Astrocyte (in vitro differentiated cells and primary cell): ENCODE data around the gene EDA. TPM values are rescaled to one million over a fixed set of nuclear protein-coding genes. Genes with fewer than 3 reads are reported as not detected.

Experiments
- DNase-seq: peaks from one replicate; pipeline ENCODE4 v3.0.0-alpha.2; 2010; ENCODE audit warnings: low read depth
- FAIRE-seq: peaks from 2 replicates; lab custom pipeline; 2011; peaks lifted over from hg19 to GRCh38; lab: Jason Lieb, UNC
- H2AFZ ChIP-seq: 2 replicates; pipeline ENCODE4 v1.6.0; 2012; ENCODE audit warnings: low read depth, low read length, inconsistent platforms
- H3K27ac ChIP-seq: 2 replicates; pipeline ENCODE4 v1.5.1; 2011; ENCODE audit warnings: low read depth, low read length, inconsistent platforms
- H3K27me3 ChIP-seq: 2 replicates; pipeline ENCODE4 v1.6.0; 2011; ENCODE audit warnings: low read length, inconsistent platforms; ENCODE audit not compliant: insufficient read depth
- H3K36me3 ChIP-seq: 2 replicates; pipeline ENCODE4 v1.5.1; 2011; ENCODE audit warnings: low read length, inconsistent platforms; ENCODE audit not compliant: insufficient read depth
- H3K4me1 ChIP-seq: 2 replicates; pipeline ENCODE4 v1.5.1; 2011; ENCODE audit warnings: low read length, inconsistent platforms; ENCODE audit not compliant: insufficient read depth
- H3K4me2 ChIP-seq: 2 replicates; pipeline ENCODE4 v1.6.0; 2012; ENCODE audit warnings: low read length, inconsistent platforms
- H3K4me3 ChIP-seq: 2 replicates; pipeline ENCODE4 v1.5.1; 2011; ENCODE audit warnings: low read depth, mild to moderate bottlenecking, low read length, inconsistent platforms; ENCODE audit not compliant: insufficient read depth
- H3K79me2 ChIP-seq: 2 replicates; pipeline ENCODE4 v1.6.0; 2012; ENCODE audit warnings: mild to moderate bottlenecking, low read length, inconsistent platforms; ENCODE audit not compliant: insufficient read depth
- H3K9ac ChIP-seq: 2 replicates; pipeline ENCODE4 v1.6.0; 2012; ENCODE audit warnings: mild to moderate bottlenecking, low read length, inconsistent platforms
- H3K9me3 ChIP-seq: 2 replicates; pipeline ENCODE4 v1.5.1; 2012; ENCODE audit warnings: low read depth, mild to moderate bottlenecking, low read length, inconsistent platforms; ENCODE audit not compliant: insufficient read depth
- H4K20me1 ChIP-seq: 2 replicates; pipeline ENCODE4 v1.6.0; 2012; ENCODE audit warnings: low read length, inconsistent platforms; ENCODE audit not compliant: insufficient read depth
- H3K27ac Mint-ChIP-seq: one replicate; pipeline ENCODE4 v1.8.0; 2021; ENCODE audit warnings: mild to moderate bottlenecking, mixed read lengths; ENCODE audit not compliant: unreplicated experiment
- H3K27me3 Mint-ChIP-seq: one replicate; pipeline ENCODE4 v1.8.0; 2021; ENCODE audit warnings: low read depth, mixed read lengths; ENCODE audit not compliant: unreplicated experiment
- H3K36me3 Mint-ChIP-seq: one replicate; pipeline ENCODE4 v1.8.0; 2021; ENCODE audit warnings: low read depth, mixed read lengths; ENCODE audit not compliant: unreplicated experiment
- H3K4me1 Mint-ChIP-seq: one replicate; pipeline ENCODE4 v1.8.0; 2021; ENCODE audit warnings: low read depth, mixed read lengths; ENCODE audit not compliant: unreplicated experiment
- H3K4me3 Mint-ChIP-seq: one replicate; pipeline ENCODE4 v1.8.0; 2021; ENCODE audit warnings: mild to moderate bottlenecking, moderate library complexity, mixed read lengths; ENCODE audit not compliant: unreplicated experiment
- H3K9me3 Mint-ChIP-seq: one replicate; pipeline ENCODE4 v1.8.0; 2021; ENCODE audit warnings: mild to moderate bottlenecking, mixed read lengths; ENCODE audit not compliant: unreplicated experiment
- CTCF ChIP-seq: IDR thresholded peaks from 2 replicates; pipeline ENCODE4 v1.5.1; 2011; ENCODE audit warnings: low read depth, mild to moderate bottlenecking, inconsistent platforms, low read length, moderate library complexity; ENCODE audit not compliant: insufficient read depth
- EZH2 ChIP-seq: IDR thresholded peaks from 2 replicates; pipeline ENCODE4 v1.6.1; 2012; ENCODE audit warnings: mild to moderate bottlenecking, low read length, inconsistent platforms; ENCODE audit not compliant: insufficient read depth
- total RNA-seq: library from RNA; stranded (reverse); gene quantifications from 2 replicates; pipeline ENCODE4 v1.2.1, GENCODE V29; 2021

EDA gene
- total RNA-seq, 1 donor from 2014 or later = 1.8 TPM

GRCh38 chrX:69951753-69952152 is 335.8 kb downstream of the EDA start:
- DNase-seq (no peak), FAIRE-seq (no peak)
- Mint-ChIP-seq H3K4me1 (no peaks in the 10 kb centered on the region), H3K9me3 (peaks cover 3% of the 10 kb centered on the region), H3K4me3 (no peak overlapping the region), H3K36me3 (no peaks in the 10 kb centered on the region), H3K27ac (no peak overlapping the region), H3K27me3 (no peaks in the 10 kb centered on the region)
- Histone ChIP-seq H3K27me3 (no peaks in the 10 kb centered on the region), H3K4me1 (no peaks in the 10 kb centered on the region), H3K9ac (no peak overlapping the region), H2AFZ (no peak overlapping the region), H3K27ac (no peak overlapping the region), H4K20me1 (no peaks in the 10 kb centered on the region), H3K36me3 (no peaks in the 10 kb centered on the region), H3K79me2 (no peaks in the 10 kb centered on the region), H3K9me3 (no peaks in the 10 kb centered on the region), H3K4me2 (no peak overlapping the region), H3K4me3 (no peak overlapping the region)
- no peak for TF ChIP-seq CTCF
- TF ChIP-seq EZH2 = no peak

- H3K79me2 ChIP-seq = no peaks in the 10 kb centered on the region
- no peaks in the 10 kb centered on the region for H3K36me3 ChIP-seq
- H3K4me1 Mint-ChIP-seq = peaks cover 7% of the 10 kb centered on the region
- H3K9me3 ChIP-seq = no peaks in the 10 kb centered on the region
- peak; percentile 23 for FAIRE-seq
- no peak overlapping the region for H3K9ac ChIP-seq
- no peak for DNase-seq
- H3K9me3 Mint-ChIP-seq = no peaks in the 10 kb centered on the region
- H3K4me3 Mint-ChIP-seq = no peak overlapping the region
- H3K27me3 ChIP-seq = no peaks in the 10 kb centered on the region
- no peak overlapping the region for H3K4me3 ChIP-seq
- no peaks in the 10 kb centered on the region for H3K4me1 ChIP-seq
- TF ChIP-seq CTCF (no peak), EZH2 (no peak)
- H3K27ac ChIP-seq = no peak overlapping the region
- no peaks in the 10 kb centered on the region for H4K20me1 ChIP-seq
- H3K27me3 Mint-ChIP-seq = no peaks in the 10 kb centered on the region
- no peaks in the 10 kb centered on the region for H3K36me3 Mint-ChIP-seq
- H3K4me2 ChIP-seq = no peak overlapping the region
- no peak overlapping the region for H2AFZ ChIP-seq
- no peak overlapping the region for H3K27ac Mint-ChIP-seq
These were observed 343.8 kb downstream of the EDA start for GRCh38 chrX:69959712-69960111.

- DNase-seq = no peak
- H3K4me1 ChIP-seq = no peaks in the 10 kb centered on the region
- no peaks in the 10 kb centered on the region for H3K9me3 ChIP-seq
- H3K79me2 ChIP-seq = no peaks in the 10 kb centered on the region
- FAIRE-seq = peak; percentile 95
- peaks cover 7% of the 10 kb centered on the region for H3K4me1 Mint-ChIP-seq
- no peak overlapping the region for H3K27ac ChIP-seq
- no peaks in the 10 kb centered on the region for H3K27me3 ChIP-seq
- H3K4me2 ChIP-seq = no peak overlapping the region
- H3K36me3 Mint-ChIP-seq = no peaks in the 10 kb centered on the region
- TF ChIP-seq EZH2 (no peak), CTCF (no peak)
- H3K4me3 Mint-ChIP-seq = no peak overlapping the region
- H3K9me3 Mint-ChIP-seq = no peaks in the 10 kb centered on the region
- H3K4me3 ChIP-seq = no peak overlapping the region
- H3K27ac Mint-ChIP-seq = no peak overlapping the region
- no peak overlapping the region for H3K9ac ChIP-seq
- no peaks in the 10 kb centered on the region for H4K20me1 ChIP-seq
- no peak overlapping the region for H2AFZ ChIP-seq
- H3K27me3 Mint-ChIP-seq = no peaks in the 10 kb centered on the region
- no peaks in the 10 kb centered on the region for H3K36me3 ChIP-seq
These were observed 345.6 kb downstream of the EDA start for GRCh38 chrX:69961365-69962072.
